GM12892 (cell line): Measurements from ENCODE around the gene BHLHE40.
A peak's percentile ranks its signal among the peaks of the same experiment; 100 is the strongest.

ENCODE experiments used
- DNase-seq: peaks from one replicate; pipeline ENCODE4 v3.0.0; 2011; ENCODE audit not compliant: insufficient read length
- FAIRE-seq: peaks from 2 replicates; lab custom pipeline; 2011; peaks lifted over from hg19 to GRCh38; lab: Jason Lieb, UNC
- POLR2A ChIP-seq: IDR thresholded peaks from 2 replicates; pipeline ENCODE4 v1.6.1; 2011; ENCODE audit warnings: low read depth, low read length, control low read depth
- POLR2AphosphoS5 ChIP-seq: IDR thresholded peaks from 2 replicates; pipeline ENCODE4 v1.6.1; 2011; ENCODE audit warnings: low read depth, low read length, control low read depth
- TAF1 ChIP-seq: IDR thresholded peaks from 2 replicates; pipeline ENCODE4 v1.6.1; 2011; ENCODE audit warnings: low read depth, mild to moderate bottlenecking, control low read depth, low read length, borderline replicate concordance

BHLHE40 gene

DNA sequence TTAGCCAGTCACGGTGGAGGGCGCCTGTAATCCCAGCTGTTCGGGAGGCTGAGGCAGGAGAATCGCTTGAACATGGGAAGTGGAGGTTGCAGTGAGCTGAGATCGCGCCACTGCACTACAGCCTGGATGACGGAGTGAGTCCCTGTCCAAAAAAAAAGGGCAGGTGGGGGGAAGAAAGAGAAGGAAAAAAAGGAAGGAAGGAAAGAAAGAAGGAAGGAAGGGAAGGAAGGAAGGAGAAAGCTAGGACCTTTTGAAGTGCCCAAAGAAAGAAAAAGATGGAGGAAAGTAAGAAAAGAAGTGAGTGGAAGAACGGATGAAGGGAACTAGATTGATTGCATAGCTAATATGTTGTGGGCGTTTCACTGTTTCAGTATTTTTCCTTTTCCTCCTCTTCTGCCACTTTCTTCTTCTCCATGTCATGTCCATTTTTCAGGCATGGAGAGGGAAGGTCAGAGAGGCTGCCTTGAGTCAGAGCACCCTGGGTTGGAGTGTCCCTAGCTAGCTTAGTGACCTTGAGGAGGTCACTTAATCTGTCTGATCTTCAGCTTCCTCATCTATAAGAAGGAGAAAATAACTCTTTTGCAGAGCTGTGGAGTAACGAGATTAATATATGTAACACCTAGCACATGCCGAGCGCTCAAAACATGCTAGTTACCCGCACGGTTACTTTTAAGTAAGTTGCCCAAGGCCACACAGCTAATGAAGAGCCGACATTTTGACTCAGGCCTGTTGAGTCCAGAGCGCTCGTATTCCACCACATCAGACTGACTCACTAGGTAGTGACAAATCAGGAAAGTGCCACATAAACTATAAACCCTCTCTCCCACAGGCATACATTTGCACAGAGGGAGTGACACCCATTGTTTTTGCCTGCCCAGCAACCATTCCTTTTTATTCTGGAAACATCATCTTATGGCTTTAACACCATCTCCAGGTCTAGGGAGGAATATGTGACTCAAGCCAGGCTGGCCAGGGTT is 42.2 kb downstream of the BHLHE40 start:
- FAIRE-seq (no peak), DNase-seq (no peak)
- TF ChIP-seq POLR2AphosphoS5 (no peak), POLR2A (no peak), TAF1 (no peak)

DNA sequence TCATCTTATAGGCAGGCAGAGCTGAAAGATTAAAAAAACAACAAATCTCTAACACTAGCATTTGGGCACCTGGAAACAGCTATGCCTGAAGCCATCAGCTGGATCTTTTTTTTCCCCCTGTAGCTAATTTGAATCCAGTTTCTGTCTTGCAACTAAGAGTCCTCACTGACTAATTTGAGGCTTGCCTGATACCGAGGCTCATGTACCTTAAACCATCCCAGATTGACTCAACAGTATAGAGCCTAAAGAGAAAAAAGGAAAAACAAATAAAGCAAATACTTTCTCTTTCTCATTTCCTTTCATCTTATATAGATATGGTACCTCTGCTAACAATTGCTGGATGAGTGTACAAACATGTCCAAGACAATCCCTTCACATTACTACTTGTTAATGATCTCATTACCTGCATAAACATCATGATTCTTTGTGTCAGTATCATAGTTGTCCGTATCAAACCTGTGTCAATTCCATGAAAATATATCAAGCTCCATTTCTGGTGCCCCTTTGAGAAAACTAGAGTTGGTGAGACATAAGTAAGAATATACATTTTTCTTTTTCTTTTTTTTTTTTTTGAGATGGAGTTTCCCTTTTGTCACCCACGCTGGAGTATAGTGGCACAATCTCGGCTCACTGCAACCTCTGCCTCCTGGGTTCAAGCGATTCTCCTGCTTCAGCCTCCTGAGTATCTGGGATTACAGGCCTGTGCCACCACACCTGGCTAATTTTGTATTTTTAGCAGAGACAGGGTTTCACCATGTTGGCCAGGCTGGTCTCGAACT is 43.1 kb downstream of the BHLHE40 start:
- FAIRE-seq, result peak; percentile 36

DNA sequence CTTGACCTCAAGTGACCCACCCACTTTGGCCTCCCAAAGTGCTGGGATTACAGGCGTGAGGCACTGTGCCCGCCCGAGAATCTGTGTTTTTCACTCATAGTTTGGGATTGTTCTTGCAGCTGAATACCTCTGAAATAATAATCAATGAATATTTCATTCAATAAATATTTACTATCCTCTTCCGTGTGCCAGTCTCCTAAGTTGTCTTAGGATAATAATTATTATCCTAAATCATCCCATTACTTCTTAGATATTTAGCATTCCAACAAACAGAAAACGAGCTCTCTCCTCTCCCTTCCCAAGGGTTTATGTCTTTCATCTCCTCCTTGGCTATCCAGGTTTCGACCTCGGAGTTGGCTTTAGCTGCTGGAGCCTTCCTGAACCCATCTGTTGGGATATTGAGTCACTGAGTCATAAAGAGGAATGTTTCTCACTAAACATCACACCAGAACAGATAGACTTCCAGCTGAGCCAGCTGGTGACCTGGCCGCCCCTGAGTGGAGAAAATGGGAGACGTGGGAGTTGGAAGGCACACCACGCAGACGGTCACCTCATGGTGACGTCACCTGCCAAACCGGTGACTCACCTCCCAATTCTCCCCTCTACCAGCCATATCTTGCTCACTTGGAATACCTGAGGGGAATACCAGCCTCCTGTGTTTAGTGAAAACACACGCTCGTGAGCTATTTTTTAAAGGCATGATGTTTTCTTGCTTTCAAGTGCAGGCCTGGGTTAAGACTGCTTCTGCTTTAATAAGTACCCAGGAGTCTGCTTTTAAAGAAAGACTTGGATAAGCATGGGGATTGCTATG is 43.9 kb downstream of the BHLHE40 start:
- FAIRE-seq (no peak), DNase-seq (no peak)
- TF ChIP-seq POLR2AphosphoS5, result no peak
- TF ChIP-seq POLR2A, result no peak
- TF ChIP-seq TAF1, result no peak

More for the DNA sequence above, 43.1 kb downstream of the BHLHE40 start:
- peak; percentile 59 for DNase-seq
- TF ChIP-seq POLR2AphosphoS5 (no peak), POLR2A (no peak), TAF1 (no peak)

DNA sequence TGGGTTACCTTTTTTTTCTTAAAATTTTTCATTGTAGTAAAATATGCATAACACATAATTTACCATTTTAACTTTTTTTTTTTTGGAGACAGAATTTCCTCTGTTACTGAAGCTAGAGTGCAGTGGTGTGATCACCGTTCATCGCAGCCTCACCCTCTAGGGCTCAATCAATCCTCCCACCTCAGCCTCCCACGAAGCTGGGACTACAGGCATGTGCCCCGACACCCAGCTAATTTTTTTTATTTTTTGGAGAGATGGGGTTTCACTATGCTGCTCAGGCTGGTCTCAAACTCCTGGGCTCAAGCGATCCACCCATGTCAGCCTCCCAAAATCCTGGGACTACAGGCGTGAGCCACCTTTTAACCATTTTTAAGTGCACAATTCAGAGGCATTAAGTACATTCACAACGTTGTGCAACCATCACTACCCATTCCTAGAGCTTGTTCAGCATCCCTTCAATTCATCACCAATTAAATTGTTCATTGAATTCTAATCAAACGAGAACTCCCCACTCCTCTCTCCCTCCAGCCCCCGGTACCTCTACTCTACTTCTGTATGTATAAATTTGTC is 44.6 kb downstream of the BHLHE40 start:
- FAIRE-seq (no peak), DNase-seq (no peak)
- TF ChIP-seq POLR2AphosphoS5 (no peak), TAF1 (no peak), POLR2A (no peak)

- FAIRE-seq (no peak), DNase-seq (no peak)
- TF ChIP-seq POLR2A, result no peak
- TF ChIP-seq POLR2AphosphoS5, result no peak
- no peak for TF ChIP-seq TAF1
Measured at GRCh38 chr3:5026046-5026362, 46.8 kb downstream of the BHLHE40 start.

DNA sequence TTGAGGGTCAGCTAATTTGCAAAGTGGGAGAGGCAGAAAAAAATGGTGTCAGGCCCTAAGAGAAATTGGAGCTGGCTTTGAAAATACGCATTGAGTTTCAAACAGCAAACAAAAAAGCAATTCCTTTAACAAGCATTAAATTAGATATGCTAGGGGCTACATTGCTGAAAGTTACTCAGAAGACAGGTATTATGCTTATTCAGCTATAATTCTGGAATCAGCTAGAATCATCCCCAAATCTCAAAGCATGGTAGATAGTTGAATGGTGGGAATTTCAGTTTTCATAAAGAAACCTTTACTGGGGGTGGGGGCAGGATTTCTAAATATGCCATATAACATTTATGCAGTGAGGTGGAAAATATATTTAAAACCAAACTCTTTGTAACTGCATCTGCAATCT is 50.5 kb downstream of the BHLHE40 start:
- FAIRE-seq (no peak), DNase-seq (no peak)
- no peak for TF ChIP-seq POLR2AphosphoS5
- no peak for TF ChIP-seq TAF1
- TF ChIP-seq POLR2A, result no peak

GRCh38 chr3:5030152-5030551 is 50.9 kb downstream of the BHLHE40 start:
- DNase-seq (no peak), FAIRE-seq (no peak)
- no peak for TF ChIP-seq TAF1
- TF ChIP-seq POLR2A, result no peak
- TF ChIP-seq POLR2AphosphoS5, result no peak

GRCh38 chr3:5032844-5033243 is 53.6 kb downstream of the BHLHE40 start:
- DNase-seq, result no peak
- TF ChIP-seq TAF1, result no peak
- TF ChIP-seq POLR2AphosphoS5, result no peak
- no peak for TF ChIP-seq POLR2A
- no peak for FAIRE-seq
